GM13977 (cell line): ENCODE results near the gene WDR41.
"Not testable (repeated sequence)": the region's sequence is repeated elsewhere in the genome, so short reads cannot be mapped to it uniquely, and the experiment has no call there.

Source experiments
- DNase-seq: peaks from one replicate; pipeline ENCODE4 v3.0.0; 2012; ENCODE audit warnings: low spot score
- CTCF ChIP-seq: IDR thresholded peaks from 2 replicates; pipeline ENCODE4 v1.5.1; 2012; ENCODE audit warnings: mild to moderate bottlenecking, control low read depth; ENCODE audit not compliant: insufficient read depth; ENCODE audit errors: extremely low read depth, missing control alignments
- in situ Hi-C: fragments of 300-500 bp; cut with MboI; formaldehyde crosslinking; loops from one replicate; pipeline ENCODE4 v1.12.0; 2022; ENCODE audit warnings: low sequenced_read_pairs, low pct_unique_long_range_greater_than_20kb, mixed read lengths, inconsistent platforms; ENCODE audit not compliant: unreplicated experiment

Gene WDR41

DNA sequence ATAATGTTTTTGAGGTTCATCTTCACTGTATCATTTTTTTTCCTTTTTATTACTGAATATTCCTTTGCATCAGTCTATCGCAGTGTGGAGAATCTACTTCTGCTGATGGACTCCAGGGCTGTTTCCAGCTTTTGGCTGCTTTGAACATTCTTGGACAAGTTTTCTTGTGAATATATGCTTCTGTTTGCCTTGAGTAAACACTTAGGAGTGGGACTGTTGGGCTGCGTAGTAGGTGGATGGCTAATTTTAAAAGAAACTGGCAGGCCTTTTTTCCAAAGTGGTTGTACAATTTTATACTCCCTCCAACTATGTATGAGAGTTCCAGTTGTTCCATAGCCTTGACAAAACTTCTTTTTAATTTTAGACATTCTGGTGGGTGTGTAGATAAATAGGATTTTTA is 102.4 kb downstream of the WDR41 start:
- in situ Hi-C loops: no loop called here
- no peak for DNase-seq
- no peak for TF ChIP-seq CTCF

- in situ Hi-C loops, DNase-seq: not testable (repeated sequence)
These were observed 105.8 kb downstream of the WDR41 start for GRCh38 chr5:77386340-77386739.

DNA sequence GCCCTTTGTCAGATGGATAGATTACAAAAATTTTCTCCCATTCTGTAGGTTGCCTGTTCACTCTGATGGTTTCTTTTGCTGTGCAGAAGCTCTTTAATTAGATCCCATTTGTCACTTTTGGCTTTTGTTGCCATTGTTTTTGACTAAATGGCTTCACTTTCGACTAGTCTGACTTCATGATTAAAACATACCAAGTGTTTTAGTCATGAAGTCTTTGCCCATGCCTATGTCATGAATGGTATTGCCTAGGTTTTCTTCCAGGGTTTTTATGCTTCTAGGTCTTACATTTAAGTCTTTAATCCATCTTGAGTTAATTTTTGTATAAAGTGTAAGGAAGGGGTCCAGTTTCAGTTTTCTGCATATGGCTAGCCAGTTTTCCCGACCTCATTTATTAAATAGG is 108.8 kb downstream of the WDR41 start:
- in situ Hi-C loops, DNase-seq: not testable (repeated sequence)
